ENCODE results near the gene FAM43B.

- TF ChIP-seq ATF1 (CRISPR knock-in tag; IDR thresholded peaks at IDR 0.05) (peak; percentile 84; the same call in 1 of the 2 replicates), NR2C2 (CRISPR knock-in tag; IDR thresholded peaks at IDR 0.05) (peak; percentile 50; the same call in 1 of the 2 replicates), CTCF (IDR thresholded peaks at IDR 0.05) (no peak)
These were observed 44.6 kb upstream of the FAM43B start, which contains the start of gene MUL1 for GRCh38 chr1:20507564-20508410.

Data from WTC11 (cell line).